ENCODE measurements around the gene LONRF2. TPM values are rescaled to one million over a fixed set of nuclear protein-coding genes. Genes with fewer than 3 reads are reported as not detected.

LONRF2 gene
- polyA plus RNA-seq, 1 donor (not counting 4 experiments of a cell fraction or from before 2014, with no cell fraction given), result not detected

- TF ChIP-seq CTCF (optimal IDR thresholded peaks at IDR 0.05 in 1 of 3, IDR thresholded peaks at IDR 0.05 in 1 of 3, conservative IDR thresholded peaks at IDR 0.05 in 1 of 3; ENCODE audit: extremely low read depth in 1 of 3, insufficient read depth in 2 of 3, low read length in 3 of 3) (no peak), EZH2 (IDR thresholded peaks at IDR 0.05; ENCODE audit: low read length) (no peak)
- Histone ChIP-seq H4K20me1 (ENCODE audit: control insufficient read depth, extremely low read depth, insufficient read depth, low read length) (no peaks in the 10 kb centered on the region), H3K4me1 (ENCODE audit: control insufficient read depth, extremely low read depth, insufficient read depth, low read length) (no peaks in the 10 kb centered on the region)
Measured at GRCh38 chr2:100224988-100225710, 97.2 kb downstream of the LONRF2 start.

DNA sequence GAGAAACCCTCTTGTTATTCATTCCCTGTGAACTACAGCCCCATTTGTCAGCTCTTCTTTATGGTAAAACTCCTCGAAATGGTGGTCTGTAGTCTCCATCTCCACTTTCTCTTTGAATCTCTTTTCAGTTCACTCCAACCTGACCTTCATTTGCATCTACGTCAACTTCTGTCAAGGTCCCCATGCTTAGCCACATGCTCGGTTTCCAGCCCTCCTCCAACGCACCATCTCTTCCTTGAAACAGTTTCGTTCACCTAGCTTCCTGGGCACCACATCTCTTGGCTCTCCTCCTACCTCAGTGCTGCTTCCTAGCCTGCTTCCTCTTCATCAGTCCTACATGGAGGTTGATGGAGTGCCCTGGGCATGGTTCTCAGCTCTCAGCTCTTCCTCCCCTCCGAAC lies 98.8 kb downstream of the LONRF2 start:
- no peak overlapping the region for H3K4me3 ChIP-seq (ENCODE audit: control insufficient read depth in 2 of 3, extremely low read depth in 1 of 3, insufficient read depth in 2 of 3, low read depth in 1 of 3, low read length in 3 of 3)
- DNase-seq (ENCODE audit: low read depth, low spot score) (no peak), FAIRE-seq (no peak)
- H2AFZ ChIP-seq (ENCODE audit: control insufficient read depth, low read length), result no peak overlapping the region
- H3K4me1 ChIP-seq (ENCODE audit: control insufficient read depth, extremely low read depth, insufficient read depth, low read length), result no peaks in the 10 kb centered on the region
- H3K27me3 ChIP-seq (ENCODE audit: control insufficient read depth, extremely low read depth, insufficient read depth, low read length), result no peaks in the 10 kb centered on the region
- no peak for TF ChIP-seq EZH2 (IDR thresholded peaks at IDR 0.05; ENCODE audit: low read length)
- TF ChIP-seq CTCF (optimal IDR thresholded peaks at IDR 0.05 in 1 of 3, IDR thresholded peaks at IDR 0.05 in 1 of 3, conservative IDR thresholded peaks at IDR 0.05 in 1 of 3; ENCODE audit: extremely low read depth in 1 of 3, insufficient read depth in 2 of 3, low read length in 3 of 3), result no peak
- no peaks in the 10 kb centered on the region for H3K9me1 ChIP-seq (ENCODE audit: control insufficient read depth, extremely low read depth, insufficient read depth, low read length)
- H4K20me1 ChIP-seq (ENCODE audit: control insufficient read depth, extremely low read depth, insufficient read depth, low read length), result no peaks in the 10 kb centered on the region
- no peak overlapping the region for H3K9ac ChIP-seq (ENCODE audit: control insufficient read depth, extremely low read depth, insufficient read depth, low read length)
- dilution Hi-C loops (cut with MboI; ENCODE audit: extremely low pct_ligation_motif_present, low sequenced_read_pairs), result no loop called here
- no peak overlapping the region for H3K4me2 ChIP-seq (ENCODE audit: control insufficient read depth, extremely low read depth, insufficient read depth, low read depth, low read length)
- H3K79me2 ChIP-seq (ENCODE audit: control insufficient read depth, insufficient read depth, low read length), result no peaks in the 10 kb centered on the region
- no peak overlapping the region for H3K27ac ChIP-seq (ENCODE audit: control insufficient read depth, insufficient read depth, low read length)
- no peaks in the 10 kb centered on the region for H3K36me3 ChIP-seq (ENCODE audit: control insufficient read depth in 2 of 2, extremely low read depth in 1 of 2, insufficient read depth in 2 of 2, low read length in 2 of 2)
- H3K9me3 ChIP-seq (ENCODE audit: control insufficient read depth, low read depth, low read length), result no peaks in the 10 kb centered on the region

More at GRCh38 chr2:100224988-100225710, 97.2 kb downstream of the LONRF2 start:
- Histone ChIP-seq H3K4me2 (ENCODE audit: control insufficient read depth, extremely low read depth, insufficient read depth, low read depth, low read length) (no peak overlapping the region), H3K9ac (ENCODE audit: control insufficient read depth, extremely low read depth, insufficient read depth, low read length) (no peak overlapping the region), H3K4me3 (ENCODE audit: control insufficient read depth in 2 of 3, extremely low read depth in 1 of 3, insufficient read depth in 2 of 3, low read depth in 1 of 3, low read length in 3 of 3) (no peak overlapping the region), H3K79me2 (ENCODE audit: control insufficient read depth, insufficient read depth, low read length) (no peaks in the 10 kb centered on the region), H3K9me3 (ENCODE audit: control insufficient read depth, low read depth, low read length) (no peaks in the 10 kb centered on the region), H3K27ac (ENCODE audit: control insufficient read depth, insufficient read depth, low read length) (no peak overlapping the region), H3K9me1 (ENCODE audit: control insufficient read depth, extremely low read depth, insufficient read depth, low read length) (no peaks in the 10 kb centered on the region), H2AFZ (ENCODE audit: control insufficient read depth, low read length) (no peak overlapping the region), H3K36me3 (ENCODE audit: control insufficient read depth in 2 of 2, extremely low read depth in 1 of 2, insufficient read depth in 2 of 2, low read length in 2 of 2) (no peaks in the 10 kb centered on the region), H3K27me3 (ENCODE audit: control insufficient read depth, extremely low read depth, insufficient read depth, low read length) (no peaks in the 10 kb centered on the region)
- no peak for DNase-seq (ENCODE audit: low read depth, low spot score)
- dilution Hi-C loops (cut with MboI; ENCODE audit: extremely low pct_ligation_motif_present, low sequenced_read_pairs), result no loop called here
- FAIRE-seq, result no peak

Small RNA genes lying within 50 kb of the gene (small RNA-seq; reads per million reads assigned to genes)
- gene AC012493.2 (ENCODE audit: insufficient read length in 3 of 3, low read depth in 3 of 3, low replicate concordance in 1 of 3), result 0 reads per million in 3 experiments

Other genes with a start within 250 kb of the LONRF2 start
- not detected in 3 replicates for gene AFF3, start 179.9 kb downstream of the LONRF2 start, polyA plus RNA-seq
- 1.0 to 3.4 TPM (median 1.6 TPM) in 3 replicates for gene CHST10, start 95.2 kb upstream of the LONRF2 start, polyA plus RNA-seq
- gene NMS, start 148.0 kb upstream of the LONRF2 start, polyA plus RNA-seq, result not detected in 3 replicates
- 29.1 to 42.2 TPM (median 39.7 TPM) in 3 replicates for gene PDCL3, start 240.5 kb upstream of the LONRF2 start, polyA plus RNA-seq

All from keratinocyte (primary cell).